T-helper 1 cell (primary cell): ENCODE measurements around the gene CCR3.
A peak's percentile ranks its signal among the peaks of the same experiment; 100 is the strongest.
"Not testable (repeated sequence)": the region's sequence is repeated elsewhere in the genome, so short reads cannot be mapped to it uniquely, and the experiment has no call there.

Source experiments
- DNase-seq, 5 donors: peaks; one replicate each; pipeline ENCODE4 v3.0.0-alpha.2; 2012 to 2020
- total RNA-seq, 4 donors: gene quantifications; one replicate each; lab custom pipeline; 2026; lab: John Stamatoyannopoulos, UW

CCR3 gene
- total RNA-seq = 0 to 0.54 (median 0.21) reads per million in 4 donors

DNA sequence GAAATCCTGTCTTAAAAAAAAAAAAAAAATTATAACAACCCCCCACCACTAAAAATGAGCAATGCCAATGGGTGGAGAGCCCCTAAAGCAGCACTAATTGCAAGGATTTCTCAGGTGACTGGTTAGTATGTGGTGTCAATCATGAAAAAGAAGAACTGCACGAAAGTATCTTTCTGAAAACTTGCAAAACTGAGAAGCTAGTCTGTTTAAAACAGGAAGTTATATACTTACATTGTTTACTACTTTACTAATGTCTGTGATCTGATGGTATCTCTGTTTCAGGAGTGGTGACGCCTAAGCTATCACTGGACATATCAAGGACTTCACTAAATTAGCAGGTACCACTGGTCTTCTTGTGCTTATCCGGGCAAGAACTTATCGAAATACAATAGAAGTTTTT is at the start of gene CCR3:
TSS of gene CCR3 (plus strand) at position 341 of the 400 bp plus-strand sequence. CDS start 22,699 bp downstream, outside the sequence.
- DNase-seq = no peak

DNA sequence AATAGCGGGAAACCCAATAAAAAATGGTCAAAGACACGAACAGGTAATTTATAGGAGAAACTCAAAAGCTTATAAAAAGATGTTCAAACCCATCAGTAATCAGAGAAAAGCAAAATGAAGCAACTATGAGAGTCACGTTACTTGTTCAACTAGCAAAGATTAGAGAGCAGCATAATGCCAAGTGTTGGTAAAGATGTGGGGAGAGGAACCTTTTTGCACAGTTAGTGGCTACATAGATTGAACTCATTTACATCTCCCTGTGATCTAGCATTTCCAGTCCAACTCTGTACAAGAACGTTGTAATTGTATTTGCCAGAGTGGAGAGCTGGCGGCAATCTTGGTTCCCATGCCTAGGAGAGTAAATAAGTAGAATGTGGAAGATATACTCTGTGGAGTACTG is 49.3 kb upstream of the CCR3 start:
- no peak for DNase-seq

DNA sequence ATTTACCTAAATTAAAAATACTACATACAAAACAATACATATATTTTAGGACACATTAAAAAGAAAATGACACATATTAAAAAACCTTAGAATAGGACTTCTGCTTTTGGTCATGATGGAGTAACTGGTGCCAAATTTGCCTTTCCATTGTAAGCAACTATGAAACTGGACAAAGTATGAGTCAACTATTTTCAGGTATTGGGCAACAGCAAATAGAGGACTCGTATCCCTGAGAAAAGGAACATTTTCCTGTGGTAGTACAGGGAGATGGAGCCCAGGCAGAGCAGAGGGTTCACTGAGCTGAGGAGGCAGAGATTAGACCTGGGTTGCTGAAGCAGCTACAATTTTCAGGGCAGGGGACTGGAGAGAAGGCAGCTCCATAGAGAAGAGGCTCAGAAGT is 48.8 kb upstream of the CCR3 start:
- no peak for DNase-seq

DNA sequence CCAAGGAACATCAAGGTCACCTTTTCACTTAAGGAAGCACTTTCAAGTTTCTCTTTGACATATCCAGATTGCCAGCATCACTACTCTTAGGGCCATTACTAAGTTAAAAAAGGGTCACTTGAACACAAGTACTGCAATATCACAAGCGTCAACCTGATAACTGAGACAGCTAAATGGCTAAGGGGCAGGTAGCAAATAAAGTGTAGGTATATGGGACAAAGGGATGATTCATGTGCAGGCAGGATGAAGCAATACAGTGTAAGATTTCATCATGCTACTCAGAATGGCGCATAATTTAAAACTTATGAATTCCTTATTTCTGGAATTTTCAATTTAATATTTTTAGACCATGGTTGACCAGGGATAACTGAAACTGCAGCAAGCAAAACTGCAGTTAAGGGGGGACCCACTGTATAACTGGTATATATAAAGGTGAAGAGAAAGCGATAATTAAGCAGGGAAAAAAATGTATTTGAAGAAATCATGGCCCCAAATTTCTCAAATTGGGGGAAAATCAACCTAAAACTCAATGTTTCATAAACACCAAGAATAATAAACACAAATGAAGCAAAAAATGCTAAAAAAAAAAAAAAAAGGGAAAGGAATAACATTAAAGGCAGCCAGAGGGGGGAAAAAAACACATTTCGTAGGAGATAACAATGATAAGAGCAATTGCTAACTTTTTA is 47.2 kb upstream of the CCR3 start:
- no peak for DNase-seq

DNA sequence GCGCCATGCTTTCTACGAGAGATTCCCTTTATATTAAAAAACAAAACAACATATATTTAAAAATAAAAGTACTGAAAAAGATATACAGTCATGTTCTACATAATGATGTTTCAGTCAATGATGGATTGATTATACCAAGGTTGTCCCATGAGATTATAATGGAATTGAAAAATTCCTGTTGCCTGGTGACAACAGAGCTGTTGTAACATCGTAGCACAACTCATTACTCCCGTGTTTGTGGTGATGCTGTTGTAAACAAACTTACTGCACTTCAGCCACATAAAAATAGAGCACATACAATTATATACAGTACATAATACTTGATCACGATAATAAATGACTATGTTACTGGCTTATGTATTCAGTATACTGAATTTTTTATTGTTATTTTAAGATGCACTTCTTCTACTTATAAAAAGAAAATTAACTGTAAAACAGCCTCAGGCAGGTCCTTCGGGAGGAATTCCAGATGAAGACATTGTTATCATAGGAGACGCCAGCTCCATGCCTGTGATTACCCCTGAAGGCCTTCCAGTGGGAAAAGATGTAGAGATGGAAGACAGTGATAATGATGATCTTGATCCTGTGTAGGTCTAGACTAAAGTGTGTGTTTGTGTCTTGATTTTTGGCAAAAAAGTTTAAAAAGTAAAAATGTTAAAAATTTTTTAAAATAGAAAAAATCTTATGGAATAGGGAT is 45.9 kb upstream of the CCR3 start:
- DNase-seq = no peak

DNA sequence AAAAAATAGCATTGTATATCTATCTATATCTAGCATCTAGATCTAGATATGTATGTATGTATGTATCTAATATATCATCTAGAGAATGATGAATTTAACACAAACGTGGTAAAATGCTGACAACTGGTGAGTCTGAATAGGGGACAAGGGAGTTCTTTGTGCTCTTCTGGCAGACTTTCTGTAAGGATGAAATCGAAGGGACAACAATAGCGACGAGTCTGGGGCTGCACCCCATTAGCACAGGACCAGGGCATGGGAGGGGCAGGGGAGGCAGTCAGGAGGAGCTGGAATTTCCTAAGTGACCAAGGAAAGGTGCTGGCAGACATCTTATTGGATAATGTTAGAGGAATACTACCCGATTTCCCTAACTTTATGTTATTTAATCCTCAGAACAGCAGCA is 42.0 kb upstream of the CCR3 start:
- no peak for DNase-seq

DNA sequence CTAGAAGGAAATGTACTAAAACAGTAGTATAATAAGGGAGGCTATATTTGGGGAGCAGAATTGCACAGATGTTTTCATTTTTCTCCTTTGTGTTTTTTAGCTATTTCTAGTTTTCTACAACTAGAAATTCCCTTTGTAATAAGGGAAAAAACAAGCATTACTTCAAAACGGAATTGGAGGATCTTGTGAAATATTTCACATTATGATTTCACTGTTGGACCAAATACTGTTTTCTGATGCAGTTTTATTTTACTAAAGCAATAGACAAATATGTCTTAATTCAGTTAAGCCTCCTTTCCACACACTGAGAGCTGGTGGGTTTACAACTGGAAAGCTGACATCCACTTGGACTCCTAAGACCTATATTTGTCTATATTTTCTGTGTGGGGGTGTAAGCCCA is 41.5 kb upstream of the CCR3 start:
- DNase-seq = no peak

DNA sequence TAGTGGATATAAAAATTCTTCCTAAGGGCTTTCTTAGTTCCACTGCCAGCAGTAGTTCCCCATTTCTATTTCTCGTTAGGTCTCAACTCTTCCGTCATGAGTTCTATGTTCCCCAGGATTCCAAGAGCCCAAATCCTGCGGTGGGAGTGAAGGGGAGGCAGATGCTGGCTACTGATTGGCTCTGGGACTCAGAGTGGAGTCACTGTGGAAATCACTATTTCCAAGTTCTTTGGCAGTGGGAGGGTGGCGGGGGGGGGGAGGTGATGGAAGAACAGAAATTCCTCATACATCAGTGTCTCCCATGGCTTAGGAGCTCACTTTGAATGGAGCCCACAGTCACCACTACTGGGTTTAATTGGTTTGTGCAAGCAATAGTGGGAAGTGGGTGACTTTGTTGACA is 39.7 kb upstream of the CCR3 start:
- no peak for DNase-seq

DNA sequence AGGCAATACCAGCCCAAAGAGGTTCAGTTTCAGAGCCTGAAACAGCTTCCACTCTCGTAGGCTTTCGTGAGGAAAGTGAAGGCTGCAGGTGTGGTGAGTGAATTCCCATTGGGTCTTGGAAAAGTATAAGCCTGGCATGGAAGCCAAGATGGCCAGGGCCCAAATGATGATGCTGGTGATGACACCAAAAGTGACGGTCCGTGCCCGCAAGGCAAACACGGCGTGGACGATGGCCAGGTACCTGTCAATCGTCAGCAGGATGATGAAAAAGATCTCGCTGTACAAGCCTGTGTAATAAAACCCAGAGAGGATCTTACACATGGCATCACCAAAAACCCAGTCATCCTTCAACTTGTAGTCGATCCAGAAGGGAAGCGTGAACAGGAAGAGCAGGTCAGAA is 38.6 kb upstream of the CCR3 start:
- no peak for DNase-seq

DNA sequence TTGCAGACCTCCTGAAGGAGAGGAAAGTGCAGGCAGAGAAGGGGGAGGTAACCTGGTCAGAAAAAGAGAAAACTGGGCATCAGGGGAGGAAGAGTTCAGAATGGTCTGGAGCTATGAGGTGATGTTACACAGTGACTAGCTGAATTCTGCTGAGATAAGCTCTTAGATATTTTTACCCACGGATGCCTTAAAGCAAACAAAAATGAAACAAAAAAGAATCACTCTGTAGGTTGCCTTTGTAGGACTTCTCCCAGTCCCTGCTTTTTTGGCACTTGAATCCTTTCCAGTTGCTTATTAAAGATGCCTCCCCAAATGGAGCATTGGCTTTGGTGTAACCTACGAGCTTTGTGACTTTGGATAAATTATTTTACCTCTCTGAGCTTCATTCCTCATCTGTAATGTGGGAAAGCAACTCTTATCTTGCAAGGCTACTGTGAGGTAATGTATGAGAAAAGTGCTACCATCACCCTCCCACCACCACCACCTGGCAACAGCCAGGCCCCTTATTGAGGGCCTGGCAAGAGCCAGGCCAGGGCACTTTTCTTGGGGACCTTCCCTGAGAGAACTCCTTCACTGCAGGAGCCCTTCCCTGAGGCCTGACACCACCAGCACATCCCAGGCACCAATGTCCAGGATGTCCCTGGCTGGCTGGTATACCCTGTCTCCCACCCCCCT is 36.8 kb upstream of the CCR3 start:
- no peak for DNase-seq

DNA sequence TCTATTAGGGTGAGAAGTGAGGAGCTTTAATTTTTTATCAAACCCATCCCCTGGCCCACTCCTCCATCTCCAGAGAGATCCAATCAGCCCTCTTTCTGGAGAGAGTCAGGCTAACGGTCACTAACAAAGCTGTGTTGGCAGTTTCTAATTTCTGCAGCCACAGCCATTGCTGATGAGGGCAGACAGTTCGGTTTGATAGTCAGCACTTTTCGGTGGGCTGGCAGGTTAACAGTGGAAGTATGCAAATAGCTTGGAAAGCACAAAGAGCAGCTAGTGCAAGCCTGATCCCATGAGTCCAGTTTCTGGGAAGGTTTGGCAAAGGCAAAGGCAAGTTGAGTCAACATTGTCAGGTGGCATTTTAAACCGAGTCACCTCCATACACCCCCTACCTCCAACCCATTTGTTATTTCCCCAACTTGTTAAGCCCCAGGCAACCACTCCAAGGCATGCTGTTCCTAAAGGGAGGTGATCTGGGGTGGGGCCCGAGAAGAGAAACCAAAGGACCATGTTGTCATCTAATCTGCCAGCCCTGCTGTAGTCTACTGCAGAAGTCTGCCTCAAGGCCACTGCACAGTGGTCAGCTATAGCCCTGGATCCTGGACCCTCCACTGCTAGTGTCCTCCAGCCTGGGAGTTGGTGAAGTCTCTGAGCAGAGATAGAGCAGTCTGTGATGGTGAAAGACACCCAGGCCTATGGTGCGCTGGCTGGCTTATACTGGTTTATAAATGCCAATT is 35.8 kb upstream of the CCR3 start:
- DNase-seq = no peak

DNA sequence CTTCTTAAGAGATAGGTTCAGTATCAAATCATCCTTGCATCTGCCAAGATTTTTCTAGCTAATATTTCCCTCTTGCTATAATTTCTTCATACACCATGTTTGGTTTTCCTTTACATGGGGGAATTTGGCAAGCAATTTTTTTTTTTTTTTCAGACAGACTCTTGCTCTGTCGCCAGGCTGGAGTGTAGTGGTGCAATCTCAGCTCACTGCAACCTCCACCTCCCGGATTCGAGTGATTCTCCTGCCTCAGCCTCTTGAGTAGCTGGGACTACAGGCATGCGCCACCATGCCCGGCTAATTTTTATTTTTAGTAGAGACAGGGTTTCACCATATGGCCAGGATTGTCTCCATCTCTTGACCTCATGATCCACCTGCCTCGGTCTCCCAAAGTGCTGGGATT is 34.7 kb upstream of the CCR3 start:
- DNase-seq = not testable (repeated sequence)

DNA sequence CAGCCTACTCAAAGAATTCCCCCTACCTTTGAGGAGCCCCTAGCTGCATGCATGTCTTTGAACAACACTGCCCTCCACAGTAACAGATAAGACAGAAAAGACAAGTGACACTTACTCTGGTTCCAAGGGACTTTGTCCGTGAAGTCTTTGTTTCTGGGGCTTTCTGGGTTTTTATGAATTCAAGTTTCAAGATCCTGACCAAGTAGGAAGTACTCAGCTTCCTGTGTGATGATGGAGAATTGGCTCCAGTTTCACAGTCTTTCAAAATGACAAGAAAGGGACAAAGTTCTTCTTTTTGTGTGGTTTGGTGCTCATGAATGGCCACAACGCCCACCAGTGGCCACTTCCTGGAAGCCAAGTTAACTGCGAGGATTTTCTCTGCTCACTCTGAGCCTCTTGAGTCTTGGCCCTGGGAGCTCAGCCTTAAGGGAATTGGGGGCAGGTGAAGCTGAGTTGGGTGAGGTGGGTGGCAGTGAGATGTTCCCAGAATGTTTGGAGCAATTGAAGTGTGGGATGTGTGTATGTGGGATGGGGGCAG is 34.0 kb upstream of the CCR3 start, which contains the start of gene CCR1:
TSS of gene CCR1 (minus strand) at position 147 of the 538 bp plus-strand sequence. CDS start 4,000 bp downstream, outside the sequence.
- DNase-seq = peak in 1 of 5 donors; percentile 85

DNA sequence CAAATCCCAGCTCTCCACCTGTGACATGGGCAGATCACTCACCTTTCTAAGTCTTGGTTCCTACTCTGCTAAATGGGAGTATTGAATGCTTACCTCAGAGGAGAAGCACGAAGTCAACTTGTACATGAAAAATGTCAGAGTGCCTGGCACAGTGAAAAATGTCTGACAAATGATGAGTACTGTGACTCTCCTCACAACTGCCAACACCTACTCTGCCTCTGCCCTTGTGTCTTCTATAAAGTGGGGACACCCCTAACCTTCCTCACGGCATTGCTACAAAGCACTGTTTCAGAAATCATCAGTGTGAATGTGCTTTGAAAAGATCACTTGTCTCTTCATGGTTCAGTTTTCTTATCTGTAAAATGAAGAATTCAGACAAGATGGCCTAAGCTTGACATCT is 33.2 kb upstream of the CCR3 start:
- no peak for DNase-seq

DNA sequence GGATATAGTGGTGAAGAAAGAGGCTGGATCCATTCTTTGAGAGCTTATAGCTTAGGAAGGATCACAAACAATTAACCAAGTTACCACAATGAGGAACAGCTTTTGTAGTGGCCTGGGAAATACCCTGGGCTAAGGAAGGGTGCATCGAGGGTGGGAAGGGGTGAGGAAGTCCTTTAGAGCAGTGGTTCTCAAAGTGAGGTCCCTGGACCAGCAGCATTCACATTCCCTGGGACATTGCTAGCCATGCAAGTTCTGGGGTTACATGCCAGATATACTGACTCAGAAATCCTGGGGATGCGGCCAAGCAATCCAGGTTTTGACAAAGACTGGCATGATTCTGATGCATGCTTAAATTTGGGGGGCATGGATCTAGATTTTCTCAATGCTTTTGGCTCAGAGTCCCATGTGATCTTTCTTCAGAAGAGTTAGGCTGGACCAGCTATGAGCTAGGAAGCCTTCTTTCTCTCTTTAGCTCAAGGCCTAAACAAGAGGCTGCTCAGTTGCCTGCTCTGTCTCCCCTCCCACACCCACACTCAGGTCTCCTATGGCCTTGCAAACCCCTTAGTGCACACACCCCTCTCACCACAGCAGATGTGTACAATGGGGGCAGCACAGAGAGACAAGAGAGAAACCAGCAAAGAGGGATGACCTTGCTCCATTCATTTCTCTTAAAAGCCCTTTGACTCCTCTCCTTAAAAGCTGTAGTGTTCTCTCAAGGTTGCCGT is 32.4 kb upstream of the CCR3 start:
- no peak for DNase-seq

DNA sequence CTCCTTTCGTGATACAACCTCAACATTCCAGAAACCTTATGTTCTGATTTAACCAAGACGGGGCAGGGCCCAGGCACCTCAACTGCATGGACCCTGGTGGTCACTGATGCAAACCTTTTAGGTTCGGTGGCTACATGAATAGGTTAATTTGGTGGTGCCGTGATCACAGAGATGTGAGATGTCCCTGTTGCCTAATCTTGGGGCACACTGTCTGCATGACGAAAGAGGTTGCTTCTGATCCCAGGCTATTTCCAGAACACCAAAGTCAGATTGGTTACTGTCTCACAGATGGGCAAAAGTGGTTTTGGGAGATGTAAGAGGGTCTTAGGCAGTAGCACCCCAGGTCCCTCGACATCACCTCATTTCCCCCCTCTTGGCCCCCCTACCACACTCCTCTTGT is 30.2 kb upstream of the CCR3 start:
- no peak for DNase-seq

DNA sequence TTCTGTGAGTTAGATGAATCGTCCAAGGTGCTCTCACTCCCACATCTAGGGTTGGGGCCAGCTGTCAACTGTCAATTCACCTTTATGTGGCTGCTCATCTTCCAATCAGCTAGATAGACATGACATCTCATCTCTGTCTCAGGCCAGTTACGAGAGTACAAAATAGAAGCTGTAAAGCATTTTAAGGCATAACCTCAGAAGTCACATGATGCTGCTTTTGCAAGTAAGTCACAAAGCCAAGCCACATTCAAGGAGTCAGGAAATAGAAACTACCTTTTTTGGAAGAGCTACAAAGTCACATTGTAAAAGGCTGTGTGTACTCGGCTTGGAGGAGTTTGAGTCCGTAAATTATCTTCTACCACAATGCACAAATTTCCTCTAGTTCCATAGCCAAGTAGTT is 29.1 kb upstream of the CCR3 start:
- peak in 1 of 5 donors; percentile 73 for DNase-seq

DNA sequence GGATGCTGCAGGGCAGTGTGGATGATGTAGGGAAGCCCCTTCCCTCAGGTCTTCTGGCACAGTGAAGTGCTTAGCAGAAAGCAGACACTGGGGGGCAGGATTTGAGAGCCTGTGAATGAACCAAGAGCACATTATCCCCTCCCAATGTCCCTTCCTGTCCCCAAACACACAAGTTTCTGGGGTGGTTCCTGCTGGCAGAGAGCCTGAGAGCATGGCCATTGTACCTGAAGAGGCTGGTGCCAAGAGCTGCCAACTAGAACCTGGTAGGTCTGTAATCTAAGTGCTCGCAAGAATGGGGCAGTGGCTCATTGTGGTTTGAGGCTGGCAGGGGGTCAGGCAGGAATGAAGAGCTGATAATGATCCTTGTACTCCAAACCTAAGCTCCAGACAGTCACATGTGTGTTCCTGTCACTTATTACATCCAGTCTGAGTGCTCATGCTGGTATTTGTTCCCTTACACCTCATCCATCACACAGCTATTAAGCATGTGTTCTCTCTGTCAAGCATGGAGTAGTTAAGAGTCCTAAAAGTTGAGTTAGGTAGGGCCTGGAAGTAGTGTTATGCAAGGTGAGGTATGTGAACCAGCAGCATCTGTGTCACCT is 27.4 kb upstream of the CCR3 start:
- peak in 1 of 5 donors; percentile 45 for DNase-seq

DNA sequence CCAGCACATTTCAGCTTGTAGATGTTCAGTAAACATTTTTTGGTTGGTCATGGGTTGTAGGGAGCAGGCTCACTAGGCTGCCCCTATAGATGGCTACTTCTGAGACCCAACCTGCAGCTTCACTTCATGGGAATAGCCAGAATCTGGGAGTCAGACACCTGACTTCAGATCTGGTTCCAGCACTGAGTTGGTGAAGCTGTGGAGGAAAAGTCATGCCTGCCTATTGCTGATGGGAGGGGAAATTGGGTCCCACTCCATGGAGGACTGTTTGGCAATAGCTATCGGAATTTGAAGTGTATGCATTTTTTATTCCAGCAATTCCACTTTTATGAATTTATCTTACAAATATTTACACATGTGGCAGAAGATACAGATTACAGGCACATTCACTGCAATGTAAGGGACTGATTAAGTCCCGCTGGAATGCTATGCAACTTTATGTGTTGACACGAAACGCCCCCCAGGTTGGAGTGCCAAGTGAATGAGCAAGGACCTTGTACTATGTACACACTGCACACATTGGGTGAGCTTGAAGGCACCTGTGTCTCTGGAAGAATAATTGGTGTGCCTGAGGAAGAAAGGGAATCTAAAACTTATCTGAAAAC is 26.3 kb upstream of the CCR3 start:
- DNase-seq = no peak

DNA sequence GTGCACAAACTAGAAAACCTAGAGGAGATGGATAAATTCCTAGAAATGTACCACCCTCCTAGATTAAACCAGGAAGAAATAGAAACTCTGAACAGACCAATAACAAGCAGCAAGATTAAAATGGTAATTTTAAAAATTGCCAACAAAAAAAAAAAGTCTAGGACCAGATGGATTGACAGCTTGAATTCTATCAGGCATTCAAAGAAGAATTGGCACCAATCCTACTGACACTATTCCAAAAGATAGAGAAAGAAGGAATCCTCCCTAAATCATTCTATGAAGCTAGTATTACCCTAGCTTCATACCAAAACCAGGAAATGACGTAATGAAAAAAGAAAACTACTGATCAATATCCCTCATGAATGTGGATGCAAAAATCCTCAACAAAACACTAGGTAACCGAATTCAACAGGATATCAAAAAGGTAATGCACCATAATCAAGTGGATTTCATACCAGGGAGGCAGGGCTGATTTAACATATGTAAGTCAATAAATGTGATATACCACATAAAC is 24.0 kb upstream of the CCR3 start:
- no peak for DNase-seq

DNA sequence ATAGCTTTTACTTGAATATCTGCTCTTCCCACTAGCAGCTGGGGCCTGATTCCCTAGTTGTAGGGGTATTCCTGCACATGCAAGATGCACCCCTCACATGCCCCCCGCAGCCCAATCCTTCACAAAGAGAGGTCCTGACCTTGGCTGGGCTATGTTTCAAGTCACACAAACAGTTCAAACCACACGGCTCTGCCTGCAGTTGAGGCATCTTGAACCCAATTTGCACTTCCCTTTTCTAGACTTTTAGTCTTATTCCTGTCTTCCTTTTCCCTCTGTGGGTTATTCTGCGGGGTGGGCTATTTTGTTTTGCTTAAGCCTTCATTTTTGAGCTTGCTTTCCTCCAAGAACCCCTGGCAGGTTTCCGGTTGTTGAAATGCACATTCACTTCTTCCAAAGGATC is 20.9 kb upstream of the CCR3 start:
- no peak for DNase-seq
